Large intestine (tissue), 3 donors: ENCODE results near the gene OSM. TPM values are rescaled to one million over a fixed set of nuclear protein-coding genes. Genes with fewer than 3 reads are reported as not detected.
"Not testable (repeated sequence)": the region's sequence is repeated elsewhere in the genome, so short reads cannot be mapped to it uniquely, and the experiment has no call there.

ENCODE experiments used
- DNase-seq, 2 donors: peaks; one replicate each; pipeline versions ENCODE4 v3.0.0 to v3.0.0-alpha.2; 2013
- H3K27ac ChIP-seq: one replicate; pipeline ENCODE4 v1.5.1; 2013; ENCODE audit warnings: low read length
- H3K27me3 ChIP-seq: 2 replicates; pipeline ENCODE4 v1.6.1; 2013; ENCODE audit warnings: low read length; ENCODE audit not compliant: control insufficient read depth, insufficient read depth
- H3K36me3 ChIP-seq: 2 replicates; pipeline ENCODE4 v1.6.1; 2013; ENCODE audit warnings: low read length; ENCODE audit not compliant: control insufficient read depth, insufficient read depth
- H3K4me1 ChIP-seq: one replicate; pipeline ENCODE4 v1.6.1; 2013; ENCODE audit warnings: low read length; ENCODE audit not compliant: control insufficient read depth, insufficient read depth
- H3K4me3 ChIP-seq: one replicate; pipeline ENCODE4 v1.5.1; 2013; ENCODE audit warnings: low read length
- H3K9me3 ChIP-seq: one replicate; pipeline ENCODE4 v1.6.1; 2013; ENCODE audit warnings: mild to moderate bottlenecking, low read depth, low read length, moderate library complexity; ENCODE audit not compliant: control insufficient read depth
- WGBS: methylation state at CpG from one replicate; pipeline ENCODE4 v1.1.5; 2013; ENCODE audit warnings: low lambda C conversion rate; ENCODE audit not compliant: insufficient coverage; 5-methylcytosine and 5-hydroxymethylcytosine counted together
- polyA plus RNA-seq: library from polyadenylated mRNA; unstranded; fragments of 120-200 nt; gene quantifications from one replicate; pipeline ENCODE4 v1.2.1, GENCODE V29; 2013

Gene OSM
- polyA plus RNA-seq, 1 donor, result 0.52 TPM

DNA sequence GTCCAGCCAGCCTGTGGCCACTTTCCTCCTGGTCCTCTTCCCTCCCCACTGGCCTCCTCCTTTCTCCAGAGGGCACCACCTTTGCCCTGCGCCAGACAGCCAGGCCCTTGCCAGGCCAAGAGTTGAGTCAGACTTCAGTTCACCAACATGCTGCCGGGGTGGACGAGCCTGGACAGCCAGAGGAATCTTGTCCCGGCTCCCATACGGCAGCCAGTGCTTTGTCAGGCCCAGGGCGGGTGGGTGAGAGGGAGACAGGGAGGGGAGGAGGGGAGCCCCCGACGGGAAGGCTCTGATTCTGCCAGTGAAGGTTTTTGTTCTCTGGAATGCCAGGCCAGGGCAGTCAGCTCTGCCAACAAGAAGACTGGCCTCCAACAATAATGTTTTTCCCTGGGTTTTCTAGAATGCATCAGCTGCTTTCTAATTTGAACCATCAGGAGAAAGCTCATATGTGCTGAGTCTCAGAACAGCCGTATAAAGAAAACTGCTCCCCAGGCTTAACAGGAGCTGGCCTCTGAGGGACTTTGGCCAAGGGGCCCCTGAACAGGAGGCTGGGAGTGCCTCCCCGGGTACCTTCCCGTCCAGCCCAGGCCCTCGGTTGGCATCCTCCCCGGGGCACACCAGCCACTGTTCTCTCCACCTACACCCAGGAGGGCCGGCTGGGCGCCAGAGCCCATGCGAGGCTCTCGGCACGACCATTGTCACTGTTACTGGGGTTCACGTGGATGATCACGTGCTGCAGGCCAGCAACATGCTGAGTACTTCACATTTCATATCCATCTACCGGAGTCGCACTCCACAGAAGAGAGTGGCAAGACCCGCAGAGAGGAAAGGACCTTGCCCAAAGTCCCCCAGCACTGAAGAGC, 48.7 kb downstream of the OSM start:
- H3K27me3 ChIP-seq, result no peaks in the 10 kb centered on the region
- H3K27ac ChIP-seq, result peak overlapping the region; percentile 91
- H3K36me3 ChIP-seq, result no peaks in the 10 kb centered on the region
- no peaks in the 10 kb centered on the region for H3K9me3 ChIP-seq
- H3K4me3 ChIP-seq, result no peak overlapping the region
- WGBS, result no CpG with 5 or more reads among the region's 23 CpGs
- DNase-seq, result peak; percentile 73 to 89
- H3K4me1 ChIP-seq, result peaks cover 27% of the 10 kb centered on the region

DNA sequence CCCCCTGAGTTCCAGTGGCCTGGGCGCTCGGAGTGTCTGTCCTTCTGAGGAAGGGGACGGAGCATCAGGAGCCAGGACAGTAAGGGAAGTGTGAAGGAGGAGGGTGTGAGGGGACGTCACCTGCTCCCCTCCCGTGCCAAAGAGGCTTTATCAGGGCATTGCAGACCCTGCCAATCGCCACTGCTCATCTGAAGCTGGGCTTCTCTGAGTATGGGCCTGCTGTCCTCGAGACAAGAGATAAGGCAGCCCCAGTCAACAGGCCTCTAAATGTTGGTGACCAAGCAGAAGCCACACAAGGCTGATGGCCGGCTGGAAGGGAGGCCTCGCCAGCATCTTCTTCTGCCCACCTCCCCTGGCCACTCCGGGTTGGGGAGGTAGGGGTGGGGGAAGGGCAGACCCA, 49.9 kb downstream of the OSM start:
- WGBS, result no CpG with 5 or more reads among the region's 10 CpGs
- no peaks in the 10 kb centered on the region for H3K36me3 ChIP-seq
- H3K9me3 ChIP-seq, result no peaks in the 10 kb centered on the region
- H3K27me3 ChIP-seq, result no peaks in the 10 kb centered on the region
- peaks cover 32% of the 10 kb centered on the region for H3K4me1 ChIP-seq
- no peak overlapping the region for H3K4me3 ChIP-seq
- no peak overlapping the region for H3K27ac ChIP-seq
- no peak for DNase-seq

DNA sequence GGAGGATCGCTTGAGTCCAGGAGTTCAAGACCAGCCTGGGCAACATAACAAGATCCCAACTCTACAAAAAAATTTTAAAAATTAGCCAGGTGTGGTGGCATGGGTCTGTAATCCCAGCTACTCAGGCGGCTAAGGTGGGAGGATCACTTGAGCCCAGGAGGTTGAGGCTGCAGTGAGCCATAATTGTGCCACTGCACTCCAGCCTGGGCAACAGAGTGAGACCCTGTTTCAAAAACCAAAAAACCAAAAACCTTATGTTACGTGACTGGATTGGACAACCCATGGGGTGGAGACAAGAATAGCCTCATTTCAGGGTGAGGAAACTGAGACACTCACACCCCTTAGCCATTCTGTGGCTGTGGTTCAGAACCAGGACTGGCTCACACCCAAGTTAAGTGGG, 50.4 kb downstream of the OSM start:
- WGBS, result 100% methylated on average over 1 of the region's 3 CpGs
- H3K36me3 ChIP-seq, H3K9me3 ChIP-seq, H3K27ac ChIP-seq, H3K27me3 ChIP-seq, H3K4me3 ChIP-seq, DNase-seq: not testable (repeated sequence)
- H3K4me1 ChIP-seq, result peaks cover 32% of the 10 kb centered on the region

DNA sequence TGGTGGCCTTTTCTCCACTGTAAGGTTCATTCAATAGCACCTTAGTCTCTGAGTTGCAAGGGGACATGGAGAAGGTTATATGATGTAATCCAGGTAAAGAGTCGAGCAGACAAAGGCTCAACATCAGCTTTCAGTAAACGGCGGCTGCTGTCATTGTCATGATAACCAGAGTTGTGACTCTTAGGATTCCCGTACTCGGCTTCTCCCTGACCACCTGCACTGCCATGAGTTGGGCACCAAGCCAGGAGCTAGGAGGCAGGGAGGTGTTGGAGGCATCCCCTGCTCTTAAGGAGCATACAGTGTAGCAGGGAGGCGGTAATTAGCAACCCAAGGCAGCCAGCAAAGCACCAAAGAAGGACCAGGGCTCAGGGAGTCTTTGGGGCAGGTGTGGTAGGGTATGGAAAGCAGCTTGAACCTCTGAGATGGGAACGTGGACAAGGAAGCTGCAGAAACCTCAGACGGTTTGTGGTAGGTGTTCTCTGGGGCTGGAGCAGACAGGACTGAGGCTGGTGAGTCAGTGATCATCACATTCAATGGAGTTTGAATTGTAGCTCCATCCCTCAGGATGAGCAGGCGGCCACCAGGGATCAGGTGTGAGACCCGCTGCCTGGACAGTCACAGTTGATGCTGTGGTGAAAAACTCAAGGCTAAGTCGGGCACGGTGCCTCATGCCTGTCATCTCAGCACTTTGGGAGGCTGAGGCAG, 51.8 kb downstream of the OSM start:
- no peak overlapping the region for H3K4me3 ChIP-seq
- H3K36me3 ChIP-seq, result no peaks in the 10 kb centered on the region
- H3K27me3 ChIP-seq, result no peaks in the 10 kb centered on the region
- H3K4me1 ChIP-seq, result peaks cover 32% of the 10 kb centered on the region
- no peak overlapping the region for H3K27ac ChIP-seq
- DNase-seq, result no peak
- peaks cover 3% of the 10 kb centered on the region for H3K9me3 ChIP-seq
- 80% methylated on average over 1 of the region's 12 CpGs for WGBS

DNA sequence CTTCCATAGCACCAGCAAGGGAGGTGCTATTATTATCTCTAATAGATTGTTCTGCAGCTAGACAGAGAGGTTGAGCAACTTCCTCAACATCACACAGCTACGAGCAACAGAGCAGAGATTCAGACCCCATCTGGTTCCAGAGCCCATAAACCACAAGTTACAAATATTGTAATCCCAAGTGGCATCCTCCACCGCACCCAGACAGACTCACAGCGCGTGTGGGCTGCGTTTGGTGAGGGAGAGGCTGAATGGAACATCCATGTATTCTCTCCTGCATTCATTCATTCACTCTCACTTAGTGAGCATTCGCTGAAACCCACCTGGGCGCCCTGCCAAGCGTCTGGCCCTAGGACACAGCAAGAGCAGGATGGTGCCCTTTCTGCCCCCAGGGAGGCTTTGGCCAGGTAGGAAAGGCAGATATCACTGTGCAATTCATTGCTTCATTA, 53.6 kb downstream of the OSM start:
- H3K27me3 ChIP-seq, result no peaks in the 10 kb centered on the region
- peaks cover 34% of the 10 kb centered on the region for H3K4me1 ChIP-seq
- no peak for DNase-seq
- H3K27ac ChIP-seq, result peak overlapping the region; percentile 4
- no peak overlapping the region for H3K4me3 ChIP-seq
- H3K9me3 ChIP-seq, result peaks cover 3% of the 10 kb centered on the region
- 80% methylated on average over 1 of the region's 8 CpGs for WGBS
- no peaks in the 10 kb centered on the region for H3K36me3 ChIP-seq

Other genes starting within 250 kb of the OSM start
- gene HORMAD2, start 186.4 kb downstream of the OSM start, polyA plus RNA-seq, result not detected
- gene LIF, start 20.1 kb downstream of the OSM start, polyA plus RNA-seq, result 27.6 TPM
- 7.0 TPM for gene CASTOR1, start 22.7 kb upstream of the OSM start, polyA plus RNA-seq
- gene TBC1D10A, start 60.1 kb upstream of the OSM start, polyA plus RNA-seq, result 16.9 TPM
- gene SF3A1, start 90.0 kb upstream of the OSM start, polyA plus RNA-seq, result 87.1 TPM
- 3.1 TPM for gene CCDC157, start 90.2 kb upstream of the OSM start, polyA plus RNA-seq
- 17.0 TPM for gene RNF215, start 120.6 kb upstream of the OSM start, polyA plus RNA-seq
- gene SEC14L2, start 130.2 kb upstream of the OSM start, polyA plus RNA-seq, result 27.5 TPM
- 9.9 TPM for gene MTFP1, start 158.9 kb upstream of the OSM start, polyA plus RNA-seq
- 0.06 TPM for gene SEC14L3, start 205.2 kb upstream of the OSM start, polyA plus RNA-seq
- 0.19 TPM for gene SEC14L4, start 238.8 kb upstream of the OSM start, polyA plus RNA-seq